ENCODE measurements around the gene MAP7.
"Not testable (repeated sequence)": the region's sequence is repeated elsewhere in the genome, so short reads cannot be mapped to it uniquely, and the experiment has no call there.

The MAP7 gene

GRCh38 chr6:136501096-136501495 lies 49.1 kb downstream of the MAP7 start:
- H3K4me3 ChIP-seq (ENCODE audit: low read length), result no peak overlapping the region
- no peak for DNase-seq (ENCODE audit: low read depth)
- TF ChIP-seq CTCF (IDR thresholded peaks at IDR 0.05; ENCODE audit: insufficient read depth, low read depth, low read length, missing control alignments), result no peak

GRCh38 chr6:136500414-136500813 lies 49.8 kb downstream of the MAP7 start:
- H3K4me3 ChIP-seq (ENCODE audit: low read length), result no peak overlapping the region
- TF ChIP-seq CTCF (IDR thresholded peaks at IDR 0.05; ENCODE audit: insufficient read depth, low read depth, low read length, missing control alignments), result no peak
- no peak for DNase-seq (ENCODE audit: low read depth)

GRCh38 chr6:136499370-136499769 lies 50.9 kb downstream of the MAP7 start:
- no peak for TF ChIP-seq CTCF (IDR thresholded peaks at IDR 0.05; ENCODE audit: insufficient read depth, low read depth, low read length, missing control alignments)
- no peak overlapping the region for H3K4me3 ChIP-seq (ENCODE audit: low read length)
- DNase-seq (ENCODE audit: low read depth), result no peak

- H3K4me3 ChIP-seq (ENCODE audit: low read length); DNase-seq (ENCODE audit: low read depth): not testable (repeated sequence)
These were observed 53.8 kb downstream of the MAP7 start for GRCh38 chr6:136496449-136496848.

GRCh38 chr6:136494710-136495109 lies 55.5 kb downstream of the MAP7 start:
- H3K4me3 ChIP-seq (ENCODE audit: low read length), result no peak overlapping the region
- no peak for DNase-seq (ENCODE audit: low read depth)
- TF ChIP-seq CTCF (IDR thresholded peaks at IDR 0.05; ENCODE audit: insufficient read depth, low read depth, low read length, missing control alignments), result no peak

- no peak for DNase-seq (ENCODE audit: low read depth)
- no peak overlapping the region for H3K4me3 ChIP-seq (ENCODE audit: low read length)
- no peak for TF ChIP-seq CTCF (IDR thresholded peaks at IDR 0.05; ENCODE audit: insufficient read depth, low read depth, low read length, missing control alignments)
These were observed 56.2 kb downstream of the MAP7 start for GRCh38 chr6:136494059-136494458.

- DNase-seq (ENCODE audit: low read depth), result no peak
- no peak for TF ChIP-seq CTCF (IDR thresholded peaks at IDR 0.05; ENCODE audit: insufficient read depth, low read depth, low read length, missing control alignments)
These were observed 57.8 kb downstream of the MAP7 start for GRCh38 chr6:136492409-136492808.

GRCh38 chr6:136491754-136492153 lies 58.5 kb downstream of the MAP7 start:
- no peak for DNase-seq (ENCODE audit: low read depth)
- TF ChIP-seq CTCF (IDR thresholded peaks at IDR 0.05; ENCODE audit: insufficient read depth, low read depth, low read length, missing control alignments), result no peak
- no peak overlapping the region for H3K4me3 ChIP-seq (ENCODE audit: low read length)

More at GRCh38 chr6:136492409-136492808, 57.8 kb downstream of the MAP7 start:
- no peak overlapping the region for H3K4me3 ChIP-seq (ENCODE audit: low read length)

All from epithelial cell of esophagus (primary cell).